Glomerular visceral epithelial cell (primary cell): ENCODE results near the gene CAP2.
A peak's percentile ranks its signal among the peaks of the same experiment; 100 is the strongest.
"Not testable (repeated sequence)": the region's sequence is repeated elsewhere in the genome, so short reads cannot be mapped to it uniquely, and the experiment has no call there.

Source experiments
- DNase-seq: peaks from one replicate; pipeline ENCODE4 v3.0.0-alpha.2; 2016; ENCODE audit errors: extremely low spot score

The CAP2 gene

GRCh38 chr6:17397764-17398194 lies 4.4 kb downstream of the CAP2 start:
- DNase-seq = no peak

DNA sequence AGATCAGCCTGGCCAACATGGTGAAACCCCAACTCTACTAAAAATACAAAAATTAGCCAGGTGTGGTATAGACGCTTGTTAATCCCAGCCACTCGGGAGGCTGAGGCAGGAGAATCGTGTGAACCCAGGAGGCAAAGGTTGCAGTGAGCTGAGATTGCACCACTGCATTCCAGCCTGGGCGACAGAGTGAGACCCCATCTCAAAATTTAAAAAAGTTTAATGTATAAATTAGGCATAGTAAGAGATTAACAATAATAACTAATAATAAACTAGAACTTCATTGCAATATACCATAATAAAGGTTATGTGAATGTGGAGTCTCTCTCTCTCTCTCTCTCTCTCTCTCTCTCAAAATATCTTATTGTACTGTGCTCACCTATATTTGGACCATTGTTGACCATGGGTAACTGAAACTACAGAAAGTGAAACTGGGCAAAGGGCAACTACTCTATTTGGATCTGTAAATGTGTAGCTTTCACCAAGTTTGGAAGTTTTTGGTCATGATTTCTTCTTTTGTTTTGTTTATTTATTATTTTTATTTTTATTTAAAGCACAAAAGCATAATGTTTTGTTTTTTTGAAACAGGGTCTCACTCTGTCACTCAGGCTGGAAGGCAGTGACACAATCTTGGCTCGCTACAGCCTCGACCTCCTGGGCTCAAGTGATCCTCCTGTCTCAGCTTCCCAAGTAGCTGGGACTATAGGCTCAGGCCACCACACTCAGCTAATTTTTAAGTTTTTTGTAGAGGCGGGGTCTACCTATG lies 12.0 kb downstream of the CAP2 start:
- DNase-seq = not testable (repeated sequence)

GRCh38 chr6:17405944-17406245 lies 12.5 kb downstream of the CAP2 start:
- no peak for DNase-seq

DNA sequence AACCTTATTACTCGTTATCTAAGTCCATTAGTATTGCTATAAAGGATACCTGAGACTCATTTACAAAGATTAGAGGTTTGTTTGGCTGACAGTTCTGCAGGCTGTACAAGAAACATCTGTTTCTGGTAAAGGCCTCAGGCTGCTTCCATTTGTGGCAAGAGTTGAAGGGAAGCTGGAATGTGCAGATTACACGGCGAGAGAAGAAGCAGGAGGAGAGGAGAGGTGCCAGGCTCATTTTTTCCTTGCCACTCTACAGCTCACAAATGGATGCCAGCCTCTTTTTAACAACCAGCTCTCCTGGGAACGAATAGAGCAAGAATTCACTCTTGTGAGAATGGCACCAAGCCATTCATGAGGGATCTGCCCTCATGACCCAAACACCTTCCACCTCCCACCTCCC lies 14.7 kb downstream of the CAP2 start:
- no peak for DNase-seq

GRCh38 chr6:17410281-17410680 lies 16.9 kb downstream of the CAP2 start:
- no peak for DNase-seq

DNA sequence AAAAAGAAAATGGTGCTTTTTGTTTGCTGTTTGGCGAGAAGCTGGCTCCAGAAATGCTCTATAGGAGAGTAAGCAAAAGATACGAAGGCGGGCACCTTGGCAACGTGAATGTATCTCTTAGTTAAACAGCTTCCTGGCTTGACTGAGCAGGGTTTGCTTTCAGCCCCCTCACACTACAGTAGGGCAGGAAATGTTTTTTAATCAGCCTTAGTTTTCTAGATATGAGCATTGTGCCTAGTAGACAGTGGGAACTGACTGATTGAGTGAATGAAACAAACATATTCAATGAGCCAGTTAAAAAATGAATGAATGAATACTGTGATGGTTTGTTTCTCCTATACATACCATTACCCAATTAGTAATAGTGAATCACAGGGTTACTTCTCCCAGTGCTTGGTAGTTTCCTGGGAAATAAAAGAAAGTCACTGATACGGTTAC lies 19.9 kb downstream of the CAP2 start:
- no peak for DNase-seq

DNA sequence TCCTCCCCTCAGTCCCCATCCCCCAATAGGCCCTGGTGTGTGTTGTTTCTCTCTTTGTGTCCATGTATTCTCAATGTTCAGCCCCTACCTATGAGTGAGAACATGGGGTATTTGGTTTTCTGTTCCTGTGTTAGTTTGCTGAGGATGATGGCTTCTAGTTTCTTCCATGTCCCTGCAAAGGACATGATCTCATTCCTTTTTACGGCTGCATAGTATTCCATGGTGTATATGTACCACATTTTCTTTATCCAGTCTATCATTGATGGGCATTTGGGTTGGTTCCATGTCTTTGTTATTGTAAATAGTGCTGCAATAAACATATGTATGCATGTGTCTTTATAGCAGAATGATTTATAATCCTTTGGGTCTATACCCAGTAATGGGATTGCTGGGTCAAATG lies 21.0 kb downstream of the CAP2 start:
- not testable (repeated sequence) for DNase-seq

DNA sequence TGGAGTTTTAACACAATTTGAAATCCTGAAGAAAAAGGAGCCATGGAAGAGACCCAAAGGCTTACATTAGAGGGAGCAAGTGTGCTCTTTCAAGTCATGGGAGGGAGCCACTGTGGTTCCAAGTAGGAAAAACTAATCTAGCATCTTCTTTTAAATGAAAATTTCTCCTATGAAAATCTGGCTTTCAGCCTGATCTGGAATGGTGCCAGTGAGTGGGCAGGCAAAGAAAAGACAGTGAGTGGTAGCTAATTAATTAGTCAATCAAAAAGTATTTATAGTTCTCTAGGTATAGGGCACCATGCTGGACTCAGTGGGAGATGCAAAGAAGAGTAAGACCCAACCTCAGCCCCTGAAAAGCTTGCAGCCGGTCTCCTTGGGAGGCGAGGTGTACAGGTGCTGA lies 21.9 kb downstream of the CAP2 start:
- DNase-seq = no peak

GRCh38 chr6:17416806-17417205 lies 23.4 kb downstream of the CAP2 start:
- no peak for DNase-seq

- DNase-seq = peak; percentile 90
Observed at GRCh38 chr6:17417817-17418216, 24.4 kb downstream of the CAP2 start.

DNA sequence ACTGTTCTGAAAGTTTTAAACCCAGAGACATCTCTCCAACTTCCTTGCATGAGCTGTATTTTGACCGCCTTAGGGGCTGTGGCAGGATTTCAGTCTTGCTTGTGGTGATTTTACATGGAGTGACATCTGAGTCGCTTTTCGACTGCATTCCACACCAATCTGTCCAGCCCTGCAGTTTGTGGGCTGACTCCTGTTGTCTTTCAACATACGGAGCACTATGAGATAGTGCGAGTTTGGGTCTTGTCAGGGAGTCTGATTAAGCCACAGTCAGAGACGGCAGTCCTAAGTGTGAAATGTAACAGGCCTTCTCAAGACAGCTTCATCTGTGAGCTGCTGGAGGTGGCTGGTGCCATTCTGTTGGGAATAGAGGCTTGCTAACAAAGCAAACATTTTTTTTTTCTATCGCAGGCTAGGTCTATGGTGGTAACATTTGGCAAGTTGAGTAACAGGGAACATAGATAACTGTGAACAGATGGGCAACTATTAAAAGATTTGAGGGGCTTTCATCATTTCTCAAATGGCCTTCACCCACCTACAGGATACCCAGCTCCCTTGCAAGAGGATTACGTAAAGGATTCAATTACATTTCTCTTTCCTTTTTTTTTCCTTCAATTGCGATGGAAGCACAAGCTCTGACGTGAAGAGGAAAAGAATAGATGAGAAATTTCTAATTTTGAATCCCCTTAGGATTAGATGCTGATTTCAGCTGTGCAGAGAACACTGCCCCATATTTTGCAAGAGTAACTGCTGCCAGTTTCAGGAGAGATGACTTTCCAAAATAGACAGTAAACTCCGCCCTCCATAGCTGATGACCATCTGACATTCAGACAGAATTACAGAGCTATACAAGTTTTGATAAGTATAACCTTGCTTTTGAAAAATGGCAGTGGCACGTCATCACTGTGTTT lies 25.1 kb downstream of the CAP2 start:
- DNase-seq = peak; percentile 50

DNA sequence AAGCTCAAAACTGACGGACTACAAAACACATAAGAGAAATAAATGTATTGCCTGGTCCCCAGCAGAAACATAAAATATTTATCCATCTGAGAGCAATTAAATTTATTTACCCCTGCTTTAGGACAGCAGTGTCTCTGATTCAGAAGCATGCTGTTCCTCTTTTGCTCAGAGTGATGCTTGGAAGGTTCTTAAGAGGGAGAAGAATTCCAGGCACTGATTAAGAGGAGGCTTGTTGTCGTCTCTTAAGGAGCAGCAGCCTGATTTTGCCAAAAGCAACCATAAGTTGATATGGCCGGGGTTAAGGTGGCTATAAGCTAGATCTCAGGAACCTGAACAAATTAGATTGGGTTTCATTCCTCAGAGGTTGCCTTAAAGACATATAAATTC lies 25.8 kb downstream of the CAP2 start:
- DNase-seq = no peak

DNA sequence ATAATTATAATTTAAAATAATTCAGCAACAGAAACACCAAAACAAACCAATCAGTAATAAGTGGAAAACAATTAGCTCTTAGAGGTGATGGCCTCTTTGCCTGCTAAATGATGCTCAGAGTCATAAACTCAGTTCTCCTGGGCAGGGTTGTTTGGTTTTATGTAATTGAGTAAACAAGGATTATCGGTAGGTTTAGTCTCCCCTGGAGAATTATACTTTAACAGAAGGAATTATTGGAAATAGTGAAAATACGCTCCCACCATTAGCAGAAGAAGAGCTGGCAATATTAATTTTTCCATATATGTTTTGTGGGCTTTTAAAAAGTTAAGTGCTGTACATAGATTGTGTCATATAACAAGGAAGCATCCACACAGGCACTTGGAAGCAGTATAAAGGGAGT lies 27.0 kb downstream of the CAP2 start:
- no peak for DNase-seq

- DNase-seq = no peak
Observed at GRCh38 chr6:17421406-17421805, 28.0 kb downstream of the CAP2 start.

- DNase-seq = no peak
Observed at GRCh38 chr6:17423026-17423425, 29.6 kb downstream of the CAP2 start.

DNA sequence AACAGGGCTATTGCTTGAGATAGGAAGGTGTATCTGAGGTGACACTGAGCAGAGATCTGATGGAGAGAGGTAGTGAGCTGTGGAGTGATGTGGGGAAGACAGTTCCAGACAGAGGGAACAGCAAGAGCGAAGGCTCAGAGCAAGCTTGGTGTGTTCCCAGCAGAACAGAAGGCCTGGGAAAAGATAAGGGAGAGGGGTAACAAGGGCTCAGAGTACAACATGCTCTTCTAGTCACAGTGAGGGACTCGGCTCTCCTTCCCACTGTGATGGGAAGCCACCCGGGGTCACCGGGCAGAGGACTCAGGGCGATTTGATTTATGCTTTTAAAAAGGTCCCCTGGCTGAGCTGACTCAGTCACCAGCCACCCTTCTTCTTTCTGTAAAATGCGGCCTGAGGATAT lies 33.7 kb downstream of the CAP2 start:
- no peak for DNase-seq

GRCh38 chr6:17427617-17428016 lies 34.2 kb downstream of the CAP2 start:
- DNase-seq = no peak

DNA sequence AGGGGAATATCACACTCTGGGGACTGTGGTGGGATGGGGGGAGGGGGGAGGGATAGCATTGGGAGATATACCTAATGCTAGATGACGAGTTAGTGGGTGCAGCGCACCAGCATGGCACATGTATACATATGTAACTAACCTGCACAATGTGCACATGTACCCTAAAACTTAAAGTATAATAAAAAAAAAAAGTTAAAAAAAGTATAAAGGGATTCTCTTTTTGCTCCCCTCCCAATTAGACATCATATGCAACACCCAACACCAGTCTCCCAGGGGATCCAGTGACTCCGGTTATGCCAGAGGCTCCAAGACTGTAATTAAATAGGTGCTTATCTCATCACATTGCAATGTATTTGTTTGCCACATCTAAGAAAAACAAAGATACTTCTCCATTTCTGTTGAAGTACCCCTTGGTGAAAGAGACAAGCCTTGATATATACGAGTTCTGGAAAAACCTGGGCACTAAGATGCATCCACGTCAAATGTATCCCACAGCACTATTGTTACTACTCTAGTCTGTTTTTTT lies 35.3 kb downstream of the CAP2 start:
- DNase-seq = not testable (repeated sequence)

GRCh38 chr6:17429383-17430061 lies 36.1 kb downstream of the CAP2 start:
- DNase-seq = no peak

DNA sequence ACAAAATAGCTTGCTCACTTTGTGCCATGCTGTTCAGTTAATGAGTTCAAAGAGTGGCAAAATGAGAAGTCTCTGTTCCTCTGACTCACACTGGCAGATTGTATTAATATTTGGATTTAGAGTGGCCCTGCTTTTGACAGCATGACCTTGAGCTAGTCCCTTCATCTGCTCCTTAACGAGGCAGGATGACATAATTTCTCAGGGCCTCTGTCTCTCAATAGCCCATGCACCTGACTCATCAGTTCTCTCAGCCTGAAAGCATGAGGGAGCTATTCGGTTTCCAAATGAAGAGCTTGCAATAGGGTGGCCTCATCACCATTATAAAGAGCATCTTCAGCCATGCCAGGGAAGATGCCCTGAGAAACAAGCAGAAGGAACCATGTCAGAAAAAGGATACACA lies 38.2 kb downstream of the CAP2 start:
- DNase-seq = peak; percentile 40

- no peak for DNase-seq
Observed at GRCh38 chr6:17432356-17432755, 39.0 kb downstream of the CAP2 start.

GRCh38 chr6:17439243-17439993 lies 46.0 kb downstream of the CAP2 start:
- DNase-seq = no peak
